DMS153 (cell line): ENCODE data around the gene PAPSS2.
"Not testable (repeated sequence)": the region's sequence is repeated elsewhere in the genome, so short reads cannot be mapped to it uniquely, and the experiment has no call there.

Experiments used
- DNase-seq: peaks from one replicate; lab custom pipeline; 2025; lab: John Stamatoyannopoulos, UW

The PAPSS2 gene

GRCh38 chr10:87659571-87660483 is at the start of gene PAPSS2:
PAPSS2 (plus strand) TSS chr10:87659878; CDS start chr10:87659982, 104 bp downstream.
- DNase-seq, result no peak

DNA sequence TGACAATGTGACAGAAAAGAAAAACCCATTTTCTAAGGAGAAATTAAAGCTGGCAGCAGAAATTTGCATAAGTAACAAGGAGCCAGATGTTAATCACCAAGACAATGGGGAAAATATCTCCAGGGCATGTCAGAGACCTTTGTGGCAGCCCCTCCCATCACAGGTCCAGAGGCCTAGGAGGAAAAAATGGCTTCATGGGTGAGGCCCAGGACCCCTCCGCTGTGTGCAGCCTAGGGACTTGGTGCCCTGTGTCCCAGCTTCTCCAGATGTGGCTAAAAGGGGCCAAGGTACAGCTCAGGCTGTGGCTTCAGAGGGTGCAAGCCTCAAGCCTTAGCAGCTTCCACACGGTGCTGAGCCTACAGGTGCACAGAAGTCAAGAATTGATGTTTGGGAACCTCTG is 48.3 kb upstream of the PAPSS2 start:
- not testable (repeated sequence) for DNase-seq

- DNase-seq, result no peak
Measured at GRCh38 chr10:87612115-87612514, 47.6 kb upstream of the PAPSS2 start.

- DNase-seq, result no peak
Measured at GRCh38 chr10:87613751-87614150, 45.9 kb upstream of the PAPSS2 start.

DNA sequence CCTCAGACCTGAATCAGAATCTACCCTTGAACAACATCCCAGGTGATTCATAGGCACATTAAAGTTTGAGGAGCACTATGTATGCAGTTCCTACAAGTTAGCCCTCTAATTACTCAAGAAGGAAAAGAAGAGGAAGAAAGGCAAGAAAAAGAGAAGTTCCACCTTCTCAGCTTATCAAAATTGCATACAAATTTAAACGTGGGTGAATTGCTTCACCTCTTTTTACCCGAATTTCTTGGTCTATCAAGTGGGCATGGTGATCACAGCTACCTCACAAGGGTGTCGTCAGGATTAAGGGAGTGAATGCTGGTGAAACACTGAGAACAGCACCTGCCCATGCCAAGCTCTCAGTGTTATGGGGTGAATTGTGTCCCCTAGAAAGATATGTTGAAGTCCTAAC is 43.8 kb upstream of the PAPSS2 start:
- no peak for DNase-seq

- DNase-seq, result no peak
Measured at GRCh38 chr10:87617503-87617902, 42.2 kb upstream of the PAPSS2 start.

DNA sequence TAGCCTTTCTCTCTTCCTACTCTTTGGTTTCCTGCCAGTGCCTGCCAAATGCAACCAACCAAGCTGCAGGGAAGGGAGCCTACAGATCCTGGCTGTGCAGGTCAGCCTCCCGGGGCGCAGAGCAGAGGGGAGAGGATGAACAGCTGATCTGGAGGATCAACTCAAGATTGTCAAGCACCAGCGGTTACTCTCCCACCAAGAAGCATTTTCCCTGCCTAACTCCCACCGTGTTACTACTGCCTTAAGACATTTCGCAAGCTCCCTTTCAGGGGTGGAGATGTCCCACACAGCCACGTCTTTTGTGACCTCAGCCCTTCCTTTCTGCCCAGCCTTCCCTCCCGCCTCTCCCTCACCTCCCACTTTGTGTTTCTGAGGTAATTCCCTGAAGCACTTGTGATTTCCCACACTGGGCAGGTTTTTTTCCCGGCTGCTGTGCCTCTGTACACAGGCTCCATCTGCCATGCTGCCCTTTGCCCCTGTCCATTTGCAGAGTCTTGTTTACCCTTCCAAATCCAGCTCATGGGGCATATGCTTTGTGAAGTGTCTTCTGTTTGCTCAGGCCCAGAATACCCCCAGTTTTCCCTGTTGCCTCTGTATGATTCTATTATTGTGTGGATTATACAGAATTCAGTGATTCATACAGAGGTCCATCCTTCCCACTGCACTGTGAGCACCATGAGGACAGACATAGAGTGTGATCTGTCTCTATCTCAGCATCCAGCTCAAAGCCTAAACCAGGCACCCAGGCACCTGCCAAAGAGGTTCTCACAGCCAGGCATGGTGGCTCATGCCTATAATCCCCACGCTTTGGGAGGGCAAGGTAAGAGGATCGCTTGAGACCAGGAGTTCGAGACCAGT is 40.9 kb upstream of the PAPSS2 start:
- peak; percentile 63 for DNase-seq

DNA sequence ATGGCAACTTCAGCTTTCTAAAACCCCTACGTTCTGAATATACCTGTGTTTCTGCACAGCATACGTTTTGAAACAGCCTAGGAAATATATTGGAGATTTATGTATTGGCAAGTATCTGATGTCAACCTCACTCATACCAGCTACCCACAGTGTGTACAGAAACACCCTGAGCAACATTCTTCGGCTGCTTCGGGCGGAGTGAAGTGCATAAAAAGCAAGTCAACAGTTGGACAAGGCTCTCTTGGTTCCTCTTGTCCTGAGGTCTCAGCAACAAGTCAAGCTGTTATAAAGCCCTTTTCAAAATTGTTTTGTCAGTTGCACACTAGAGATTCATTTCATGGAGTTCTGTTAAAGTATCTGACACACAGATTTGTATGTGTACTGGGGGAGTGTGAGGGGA is 40.0 kb upstream of the PAPSS2 start:
- no peak for DNase-seq

DNA sequence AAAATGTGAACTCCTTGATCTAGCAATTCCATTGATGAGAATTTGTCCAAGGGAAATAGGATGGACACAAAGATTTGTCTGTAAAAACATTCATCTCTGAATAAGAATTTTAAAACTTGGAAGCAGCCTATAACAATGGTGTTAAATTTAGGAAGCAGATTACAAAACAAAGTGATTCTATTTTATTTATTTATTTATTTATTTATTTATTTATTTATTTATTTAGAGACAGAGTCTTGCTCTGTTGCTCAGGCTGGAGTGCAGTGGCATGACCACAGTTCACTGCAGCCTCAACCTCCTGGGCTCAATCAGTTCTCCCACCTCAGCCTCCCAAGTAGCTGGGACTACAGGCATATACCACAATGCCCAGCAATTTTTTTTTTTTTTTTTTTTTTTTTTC is 38.2 kb upstream of the PAPSS2 start:
- not testable (repeated sequence) for DNase-seq

DNA sequence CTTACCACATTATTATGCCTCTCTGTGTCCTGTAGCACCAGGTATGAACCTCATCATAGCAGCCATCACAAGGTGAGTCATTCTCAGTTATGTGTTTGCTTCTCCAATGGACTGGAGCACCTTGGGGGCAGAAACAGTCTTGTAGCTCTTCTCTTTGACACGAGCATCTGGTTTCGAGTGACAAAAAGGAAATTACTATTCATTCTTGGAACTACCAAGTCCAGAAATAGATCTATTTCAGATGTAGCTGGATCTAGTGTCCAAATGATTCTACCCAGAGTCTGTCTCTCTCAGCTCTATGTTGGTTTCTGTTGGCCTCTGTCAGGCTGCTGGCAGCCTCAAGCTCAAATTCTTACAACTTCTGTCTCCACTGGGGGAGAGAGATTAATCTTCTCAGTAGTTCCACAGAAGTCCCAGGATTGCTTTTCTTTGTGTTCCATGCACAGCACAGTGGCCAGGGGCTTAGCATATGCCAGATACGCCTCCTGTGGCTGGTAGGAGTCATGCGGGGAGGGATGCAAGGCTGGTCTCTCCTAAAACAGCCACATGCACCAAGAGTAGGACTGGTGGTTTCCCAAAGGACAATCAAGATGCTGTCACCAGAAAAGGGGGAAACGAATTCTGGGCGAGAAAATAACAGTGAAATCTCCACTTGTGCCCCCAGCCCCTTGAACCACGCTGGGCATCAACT is 37.2 kb upstream of the PAPSS2 start:
- DNase-seq, result no peak

DNA sequence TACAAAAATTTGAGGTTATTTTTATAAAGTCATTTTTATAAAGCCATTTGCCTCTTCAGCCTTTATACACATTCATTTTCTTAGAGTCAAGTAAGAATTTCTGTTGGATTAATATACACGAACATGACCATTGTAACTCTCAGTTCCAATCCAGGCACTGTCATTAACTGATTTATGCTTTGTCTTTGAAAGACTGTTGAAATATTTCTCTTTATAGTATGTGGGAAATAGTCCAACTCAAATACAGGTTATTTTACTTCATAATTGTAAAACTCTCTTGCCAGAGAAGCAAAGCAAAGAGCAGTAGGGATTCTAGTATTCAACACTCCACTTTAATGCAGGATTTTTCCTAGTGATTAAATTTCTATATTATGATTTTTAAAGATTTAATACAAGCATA is 36.5 kb upstream of the PAPSS2 start:
- no peak for DNase-seq

DNA sequence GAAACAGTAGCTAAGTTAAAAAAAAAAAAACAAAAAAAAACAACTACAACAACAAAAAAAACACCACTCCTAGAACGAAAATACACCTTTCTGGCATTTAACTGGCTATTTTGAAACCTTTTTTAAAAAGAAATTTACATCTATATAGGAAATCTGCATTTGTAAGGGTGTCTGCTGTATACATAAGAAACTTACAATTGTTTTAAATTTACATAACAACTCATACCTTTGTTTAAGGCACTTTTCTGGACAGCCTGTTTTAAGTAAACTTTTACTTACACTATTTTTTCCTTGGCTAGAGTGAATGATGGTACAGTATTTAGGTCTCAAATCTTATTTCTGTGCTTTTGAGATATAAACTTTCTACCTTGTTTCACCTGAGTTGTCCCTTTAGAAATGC is 34.0 kb upstream of the PAPSS2 start:
- DNase-seq, result no peak

GRCh38 chr10:87626422-87626892 is 33.2 kb upstream of the PAPSS2 start:
- DNase-seq, result no peak

DNA sequence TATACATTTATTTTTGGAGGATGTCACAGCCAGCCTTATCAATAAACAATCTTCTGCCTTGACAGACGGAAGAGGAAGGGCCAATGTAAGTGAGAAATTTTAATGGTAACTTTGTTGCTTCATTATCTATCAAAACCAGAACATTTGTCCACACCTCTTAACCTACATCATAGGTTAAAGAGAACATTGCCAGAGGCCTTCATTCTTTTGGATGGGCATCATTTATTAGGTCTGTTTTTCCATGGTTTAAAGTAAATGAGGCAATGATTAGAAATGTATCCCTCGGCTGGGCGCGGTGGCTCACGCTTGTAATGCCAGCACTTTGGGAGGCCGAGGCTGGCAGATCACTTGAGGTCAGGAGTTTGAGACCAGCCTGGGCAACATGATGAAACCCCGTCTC is 29.5 kb upstream of the PAPSS2 start:
- DNase-seq, result no peak

GRCh38 chr10:87632454-87632853 is 27.2 kb upstream of the PAPSS2 start:
- no peak for DNase-seq

- no peak for DNase-seq
Measured at GRCh38 chr10:87634311-87634710, 25.4 kb upstream of the PAPSS2 start.

DNA sequence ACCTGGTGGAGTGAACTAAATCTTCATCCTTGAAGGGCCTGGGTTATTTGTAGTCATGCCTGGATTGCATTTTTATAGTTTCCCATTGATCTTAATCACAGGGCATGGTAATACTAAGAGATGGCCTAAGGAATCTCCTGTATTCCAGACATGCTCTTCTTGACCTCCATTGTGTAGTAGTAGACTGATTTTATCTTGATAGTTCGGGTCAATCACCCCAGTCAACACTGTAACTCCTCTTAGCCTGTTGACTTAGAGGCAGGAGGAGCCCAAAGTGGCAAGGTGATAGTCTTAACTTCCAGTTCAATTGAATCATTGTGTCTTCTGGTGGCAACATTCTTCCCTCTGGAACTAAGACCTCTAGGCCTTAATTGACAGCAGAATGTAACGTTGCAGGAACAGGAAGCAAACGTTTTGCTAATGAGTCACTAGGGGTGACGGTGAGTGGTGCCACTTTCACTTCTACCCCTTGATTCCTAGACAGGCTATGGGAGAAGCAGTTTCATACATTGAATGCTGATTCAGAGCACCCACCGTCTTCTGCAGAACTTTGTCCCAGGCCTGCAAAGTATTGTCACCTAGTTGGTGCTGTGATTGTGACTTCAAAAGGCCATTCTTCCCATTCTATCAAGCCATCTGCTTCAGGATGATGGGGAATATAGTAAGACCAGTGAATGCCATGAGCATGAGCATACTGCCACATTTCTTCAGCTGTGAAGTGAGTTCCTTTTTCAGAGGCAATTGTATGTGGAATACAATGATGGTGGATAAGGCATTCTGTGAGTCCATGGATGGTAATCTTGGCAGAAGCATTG is 24.0 kb upstream of the PAPSS2 start:
- no peak for DNase-seq

DNA sequence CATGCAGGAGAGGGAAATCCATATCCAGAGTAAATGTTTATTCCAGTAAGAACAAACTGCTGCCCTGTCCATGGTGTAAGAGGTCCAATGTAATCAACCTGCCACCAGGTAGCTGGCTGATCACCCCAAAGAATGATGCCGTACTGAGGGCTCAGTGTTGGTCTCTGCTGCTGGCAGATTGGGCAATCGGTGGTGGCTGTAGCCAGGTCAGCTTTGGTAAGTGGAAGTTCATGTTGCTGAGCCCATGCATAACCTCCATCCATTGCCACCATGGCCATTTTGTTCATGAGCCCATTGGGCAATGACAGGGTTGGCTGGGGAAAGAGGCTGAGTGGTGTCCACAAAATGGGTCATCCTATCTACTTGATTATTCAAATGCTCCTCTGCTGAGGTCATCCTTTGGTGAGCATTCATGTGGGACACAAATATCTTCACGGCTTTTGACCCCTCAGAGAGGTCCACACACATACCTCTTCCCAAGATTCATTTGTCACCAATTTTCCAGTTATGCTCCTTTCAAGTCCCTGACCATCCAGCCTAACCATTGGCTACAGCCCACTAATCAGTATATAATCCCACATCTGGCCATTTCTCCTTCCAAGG is 23.3 kb upstream of the PAPSS2 start:
- DNase-seq, result no peak

DNA sequence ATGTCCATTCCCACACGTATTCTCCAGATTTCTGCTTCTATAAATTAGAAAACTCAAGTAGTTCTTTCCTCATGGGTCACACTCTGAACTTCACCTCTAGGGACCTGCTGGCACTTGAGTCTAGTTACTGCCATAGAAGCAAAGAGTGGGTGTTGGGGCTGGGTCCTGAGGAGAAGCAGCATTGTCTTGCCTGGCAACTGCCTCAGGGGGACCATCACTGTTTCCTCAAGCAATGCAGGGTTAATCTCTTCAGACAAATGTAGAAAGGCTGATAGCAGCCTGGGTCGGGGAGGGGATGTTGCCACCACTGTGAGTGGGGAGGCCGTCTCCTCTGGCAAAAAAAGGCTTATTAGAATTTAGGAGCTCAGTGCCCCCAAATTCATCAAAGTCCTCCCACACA is 20.2 kb upstream of the PAPSS2 start:
- no peak for DNase-seq

GRCh38 chr10:87640043-87640442 is 19.6 kb upstream of the PAPSS2 start:
- no peak for DNase-seq

DNA sequence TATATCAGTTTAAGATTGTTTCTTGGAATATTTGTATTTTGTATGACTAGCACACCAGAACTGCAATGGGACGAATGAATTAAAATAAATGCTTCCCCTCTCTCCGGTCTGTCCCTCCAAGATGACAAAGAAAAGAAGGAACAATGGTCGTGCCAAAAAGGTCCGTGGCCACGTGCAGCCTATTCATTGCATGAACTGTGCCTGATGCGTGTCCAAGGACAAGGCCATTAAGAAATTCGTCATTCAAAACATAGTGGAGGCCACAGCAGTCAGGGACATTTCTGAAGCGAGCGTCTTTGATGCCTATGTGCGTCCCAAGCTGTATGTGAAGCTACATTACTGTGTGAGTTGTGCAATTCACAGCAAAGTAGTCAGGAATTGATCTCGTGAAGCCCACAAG is 17.2 kb upstream of the PAPSS2 start:
- DNase-seq, result no peak
